Ovary (tissue), 9 donors: Measurements from ENCODE around the gene MAP2K1. TPM values are rescaled to one million over a fixed set of nuclear protein-coding genes. Genes with fewer than 3 reads are reported as not detected.

Experiments used
- DNase-seq, 5 donors: peaks; one replicate each; pipeline ENCODE4 v3.0.0-alpha.2; 2019 to 2020
- H3K27ac ChIP-seq, 2 donors: fragments of 200-600 bp; one replicate each; pipeline versions ENCODE4 v1.5.1 to v1.8.0; 2019 to 2022
- H3K27me3 ChIP-seq: fragments of 200-600 bp; one replicate; pipeline ENCODE4 v1.8.0; 2022
- H3K36me3 ChIP-seq: fragments of 200-600 bp; sonication (generic); one replicate; pipeline ENCODE4 v1.5.1; 2019
- H3K4me1 ChIP-seq: one replicate; pipeline ENCODE4 v1.8.1; 2013; ENCODE audit warnings: mild to moderate bottlenecking, moderate library complexity; ENCODE audit not compliant: insufficient read depth
- H3K4me3 ChIP-seq: fragments of 200-600 bp; sonication (generic); one replicate; pipeline ENCODE4 v1.5.1; 2017
- H3K9me3 ChIP-seq, 2 donors: fragments of 200-600 bp in 1 of 2; sonication (generic) in 1 of 2; one replicate each; pipeline versions ENCODE4 v1.5.1 to v1.8.1; 2013 to 2019; ENCODE audit warnings: mild to moderate bottlenecking in 1 of 2, moderate library complexity in 1 of 2
- EP300 ChIP-seq: sonication (generic); formaldehyde crosslinking; IDR thresholded peaks from one replicate; pipeline ENCODE4 v1.6.1; 2017; ENCODE audit warnings: antibody characterized with exemption
- POLR2A ChIP-seq: fragments of 450-650 bp; IDR thresholded peaks from one replicate; pipeline ENCODE4 v1.6.1; 2017; ENCODE audit warnings: antibody characterized with exemption, mild to moderate bottlenecking, moderate library complexity
- WGBS, 3 donors: extraction: QIAGEN DNeasy Blood & Tissue Kit in 1 of 3; methylation state at CpG; one replicate each; pipeline versions ENCODE4 v1.1.5 to v1.1.7; 2013 to 2017; 5-methylcytosine and 5-hydroxymethylcytosine counted together
- intact Hi-C, 4 donors: fragments of 100-400 bp; cut with DNase I; formaldehyde crosslinking; loops; one replicate each; pipeline versions ENCODE4 v1.11.0 to v1.15.1; 2022 to 2023
- polyA plus RNA-seq, 2 donors: library from polyadenylated mRNA; stranded (reverse); fragments of 200-250 nt in 1 of 2; fragments of 350-450 nt in 1 of 2; fragmentation: Illumina TruSeq in 1 of 2; extraction: RNeasy Lipid Tissue Mini Kit (QIAGEN cat#74804) in 1 of 2; gene quantifications; one replicate each; pipeline ENCODE4 v1.2.3, GENCODE V29; 2013 to 2014
- total RNA-seq, 7 donors: library from RNA; depleted of rRNA in 2 of 7; stranded (reverse); fragments of >200 nt in 2 of 7; fragmentation: NEBNext Ultra II Directional in 3 of 7; extraction: Animal tissue kit (Norgen Biotek cat#: 25700) in 3 of 7; gene quantifications; one replicate each; pipeline versions ENCODE4 v1.1.0 to v1.2.4, GENCODE V29; 2016 to 2023
- TF ChIP-seq, protein P1 (sequence below), 3 donors: fragments of 450-650 bp in 2 of 3; fragments of 200-600 bp in 1 of 3; IDR thresholded peaks; one replicate each; pipeline versions ENCODE4 v1.5.1 to v1.8.0; 2016 to 2022; ENCODE audit warnings: antibody characterized with exemption in 3 of 3, mild to moderate bottlenecking in 1 of 3
- donor health status: DM: no; HTN: no; CAD: no; lungs with moderate emphysema.
- donor health status: DM: no; HTN: no; CAD: no.
- donor health status: Bipolar disorder and iron deficiency.
- donor health status: DM: yes; HTN: yes; CAD: no.
- donor health status: DM: no; HTN: no; CAD: no.
- donor health status: DM: yes; HTN: yes; CAD: no.

MAP2K1 gene
- total and polyA plus RNA-seq, 9 donors, result 21.6 to 44.8 (median 34.3) TPM

DNA sequence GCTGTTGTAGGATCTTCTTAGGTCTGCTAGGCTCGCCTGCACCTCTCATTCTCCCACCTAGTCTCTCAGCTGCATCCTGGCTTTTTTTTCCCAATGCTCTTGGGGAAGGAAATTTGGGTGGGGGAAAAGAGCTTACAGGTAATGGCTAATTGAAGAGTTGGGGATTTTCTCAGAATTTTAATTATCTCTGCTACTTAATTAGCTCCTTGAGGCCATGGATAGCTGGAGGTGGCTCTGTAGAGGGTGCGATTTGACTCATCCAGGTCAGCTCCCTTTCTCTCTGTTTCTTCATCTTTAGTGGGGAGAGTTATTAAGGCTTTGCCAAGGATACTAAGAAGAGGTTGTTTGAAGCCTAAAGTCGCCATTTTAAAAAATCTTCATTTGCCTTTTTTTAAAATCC lies 88.3 kb downstream of the MAP2K1 start:
- Histone ChIP-seq H3K36me3 (no peaks in the 10 kb centered on the region), H3K4me1 (peaks cover 4% of the 10 kb centered on the region), H3K9me3 (no peaks in the 10 kb centered on the region), H3K27me3 (no peaks in the 10 kb centered on the region), H3K27ac (no peak overlapping the region), H3K4me3 (no peak overlapping the region)
- TF ChIP-seq POLR2A, result no peak
- DNase-seq, result no peak
- intact Hi-C loops, result no loop called here
- WGBS, 3 donors, result 97 to 99% (median 98%) methylated on average over 3 of the region's 3 CpGs

DNA sequence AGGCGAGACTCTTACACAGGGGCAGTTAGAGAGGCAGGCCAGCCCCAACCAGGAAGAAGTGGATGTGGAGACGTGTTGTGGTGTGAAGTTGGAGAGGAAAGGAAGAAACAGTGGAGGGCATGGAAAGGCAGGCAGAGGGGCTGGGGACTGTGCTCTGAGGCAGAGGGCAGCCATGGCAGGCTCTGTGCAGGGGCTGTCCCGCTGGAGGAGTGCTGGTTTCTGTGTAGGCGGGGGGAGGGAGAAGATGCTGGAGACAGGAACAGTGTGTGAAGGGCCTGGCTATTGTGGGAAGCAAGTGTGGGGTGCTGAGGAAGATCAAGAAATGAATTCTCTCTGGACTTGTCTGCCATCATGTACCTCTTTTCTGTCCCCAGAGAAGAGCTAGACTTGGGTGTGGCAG lies 89.8 kb downstream of the MAP2K1 start:
- Histone ChIP-seq H3K27ac (no peak overlapping the region), H3K27me3 (no peaks in the 10 kb centered on the region), H3K9me3 (no peaks in the 10 kb centered on the region), H3K4me3 (no peak overlapping the region), H3K36me3 (no peaks in the 10 kb centered on the region), H3K4me1 (peaks cover 4% of the 10 kb centered on the region)
- WGBS, 3 donors, result 88 to 90% (median 89%) methylated on average over 4 of the region's 4 CpGs
- intact Hi-C loops, result no loop called here
- TF ChIP-seq EP300 (no peak), POLR2A (no peak)
- TF ChIP-seq, protein P1, sequence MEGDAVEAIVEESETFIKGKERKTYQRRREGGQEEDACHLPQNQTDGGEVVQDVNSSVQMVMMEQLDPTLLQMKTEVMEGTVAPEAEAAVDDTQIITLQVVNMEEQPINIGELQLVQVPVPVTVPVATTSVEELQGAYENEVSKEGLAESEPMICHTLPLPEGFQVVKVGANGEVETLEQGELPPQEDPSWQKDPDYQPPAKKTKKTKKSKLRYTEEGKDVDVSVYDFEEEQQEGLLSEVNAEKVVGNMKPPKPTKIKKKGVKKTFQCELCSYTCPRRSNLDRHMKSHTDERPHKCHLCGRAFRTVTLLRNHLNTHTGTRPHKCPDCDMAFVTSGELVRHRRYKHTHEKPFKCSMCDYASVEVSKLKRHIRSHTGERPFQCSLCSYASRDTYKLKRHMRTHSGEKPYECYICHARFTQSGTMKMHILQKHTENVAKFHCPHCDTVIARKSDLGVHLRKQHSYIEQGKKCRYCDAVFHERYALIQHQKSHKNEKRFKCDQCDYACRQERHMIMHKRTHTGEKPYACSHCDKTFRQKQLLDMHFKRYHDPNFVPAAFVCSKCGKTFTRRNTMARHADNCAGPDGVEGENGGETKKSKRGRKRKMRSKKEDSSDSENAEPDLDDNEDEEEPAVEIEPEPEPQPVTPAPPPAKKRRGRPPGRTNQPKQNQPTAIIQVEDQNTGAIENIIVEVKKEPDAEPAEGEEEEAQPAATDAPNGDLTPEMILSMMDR (IDR thresholded peaks at IDR 0.05), result no peak
- DNase-seq, result no peak

DNA sequence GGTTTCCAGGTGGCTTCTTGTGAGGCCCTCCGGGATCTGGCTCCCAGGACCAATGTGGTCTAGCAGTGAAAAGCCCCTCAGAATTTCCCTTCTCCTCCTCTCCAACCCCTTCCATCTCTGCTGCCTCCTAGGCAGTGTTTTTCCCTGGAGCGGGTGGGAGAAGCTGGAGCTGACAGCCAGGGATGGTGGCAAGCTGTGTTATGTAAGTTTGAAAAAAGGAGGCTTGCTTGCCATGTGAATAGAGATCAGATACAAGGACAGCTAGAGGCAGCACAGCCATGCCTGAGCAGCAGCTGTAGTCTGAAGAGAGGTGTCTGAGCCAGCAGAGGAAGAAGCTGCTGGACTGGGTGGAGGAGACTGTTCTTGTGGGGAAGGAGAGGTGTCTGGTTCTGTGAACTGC lies 90.3 kb downstream of the MAP2K1 start:
- intact Hi-C loops, result no loop called here
- 80 to 83% (median 82%) methylated on average over 2 of the region's 2 CpGs for WGBS, 3 donors
- no peak overlapping the region for H3K4me3 ChIP-seq
- no peaks in the 10 kb centered on the region for H3K9me3 ChIP-seq
- H3K36me3 ChIP-seq, result no peaks in the 10 kb centered on the region
- no peak overlapping the region for H3K27ac ChIP-seq
- H3K27me3 ChIP-seq, result no peaks in the 10 kb centered on the region
- H3K4me1 ChIP-seq, result peaks cover 4% of the 10 kb centered on the region
- TF ChIP-seq, protein P1 (IDR thresholded peaks at IDR 0.05), result no peak
- TF ChIP-seq POLR2A (no peak), EP300 (no peak)
- no peak for DNase-seq

DNA sequence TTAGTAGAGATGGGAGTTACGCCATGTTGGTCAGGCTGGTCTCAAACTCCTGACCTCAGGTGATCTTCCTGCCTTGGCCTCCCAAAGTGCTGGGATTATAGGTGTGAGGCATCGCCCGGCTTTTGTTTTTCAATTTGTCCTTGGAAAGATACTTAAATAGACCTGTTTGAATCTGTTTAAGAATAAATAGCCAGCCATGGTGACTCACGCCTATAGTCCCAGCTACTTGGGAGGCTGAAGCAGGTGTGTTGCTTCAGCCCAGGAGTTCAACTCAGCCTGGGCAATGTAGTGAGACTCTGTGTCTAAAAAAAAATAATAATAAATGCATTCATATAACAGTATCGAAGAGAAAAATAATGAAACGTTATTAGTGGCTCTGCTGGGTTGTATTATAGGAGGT lies 93.6 kb downstream of the MAP2K1 start:
- DNase-seq, result no peak
- Histone ChIP-seq H3K27ac (no peak overlapping the region), H3K36me3 (no peaks in the 10 kb centered on the region), H3K4me1 (no peaks in the 10 kb centered on the region), H3K27me3 (no peaks in the 10 kb centered on the region), H3K4me3 (no peak overlapping the region), H3K9me3 (no peaks in the 10 kb centered on the region)
- intact Hi-C loops, result no loop called here
- TF ChIP-seq, protein P1 (IDR thresholded peaks at IDR 0.05), result no peak
- TF ChIP-seq EP300 (no peak), POLR2A (no peak)
- WGBS, 3 donors, result 80 to 97% (median 92%) methylated on average over 6 of the region's 6 CpGs

DNA sequence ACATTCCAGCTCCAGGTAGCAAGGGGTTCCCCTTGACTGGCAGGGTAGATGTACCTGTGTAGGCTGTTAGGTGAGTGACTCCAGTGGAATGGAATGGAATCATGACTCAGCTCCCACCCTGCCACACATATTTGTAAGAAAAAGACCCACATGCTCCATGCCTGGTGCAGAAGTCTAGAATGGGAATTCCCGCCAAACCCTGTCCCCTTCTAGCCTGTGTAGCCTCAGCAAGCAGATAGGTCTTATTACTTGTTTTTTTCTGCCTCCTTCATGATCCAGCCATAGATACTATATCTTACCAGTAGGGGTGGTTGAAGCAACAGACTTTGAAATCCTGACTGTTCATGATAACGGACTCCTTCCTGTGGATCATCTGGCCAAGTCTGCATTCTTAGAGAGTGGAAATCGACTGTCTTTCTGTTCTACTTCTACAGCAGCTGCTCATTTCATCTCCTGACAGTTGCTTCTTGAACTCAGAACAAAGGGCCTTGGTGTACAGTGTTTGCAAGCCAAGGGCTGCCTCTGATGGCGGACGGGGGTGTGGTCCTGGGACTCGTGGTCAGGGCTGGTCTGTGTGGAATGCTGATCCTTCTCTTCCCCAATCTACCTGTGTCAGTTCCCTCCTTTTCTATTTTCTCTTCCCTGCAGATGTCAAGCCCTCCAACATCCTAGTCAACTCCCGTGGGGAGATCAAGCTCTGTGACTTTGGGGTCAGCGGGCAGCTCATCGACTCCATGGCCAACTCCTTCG lies 94.6 kb downstream of the MAP2K1 start:
- TF ChIP-seq EP300, result no peak
- TF ChIP-seq, protein P1 (IDR thresholded peaks at IDR 0.05), result no peak
- TF ChIP-seq POLR2A, result no peak
- WGBS, 3 donors, result 81 to 94% (median 89%) methylated on average over 10 of the region's 10 CpGs
- no peak overlapping the region for H3K27ac ChIP-seq
- DNase-seq, result no peak
- intact Hi-C loops, result no loop called here
- H3K9me3 ChIP-seq, result no peaks in the 10 kb centered on the region
- no peaks in the 10 kb centered on the region for H3K36me3 ChIP-seq
- H3K4me1 ChIP-seq, result no peaks in the 10 kb centered on the region
- no peak overlapping the region for H3K4me3 ChIP-seq
- H3K27me3 ChIP-seq, result no peaks in the 10 kb centered on the region
